CD4-positive, alpha-beta T cell treated with Interleukin-4 for 1 hour (primary cell): ENCODE results near the gene MS4A4E.
A peak's percentile ranks its signal among the peaks of the same experiment; 100 is the strongest.
"Not testable (repeated sequence)": the region's sequence is repeated elsewhere in the genome, so short reads cannot be mapped to it uniquely, and the experiment has no call there.

Source experiments
- DNase-seq, 2 donors: peaks; one replicate each; pipeline ENCODE4 v3.0.0-alpha.2; 2020 to 2022

The MS4A4E gene

GRCh38 chr11:60221181-60221580 lies 21.8 kb downstream of the MS4A4E start:
- DNase-seq: no peak

DNA sequence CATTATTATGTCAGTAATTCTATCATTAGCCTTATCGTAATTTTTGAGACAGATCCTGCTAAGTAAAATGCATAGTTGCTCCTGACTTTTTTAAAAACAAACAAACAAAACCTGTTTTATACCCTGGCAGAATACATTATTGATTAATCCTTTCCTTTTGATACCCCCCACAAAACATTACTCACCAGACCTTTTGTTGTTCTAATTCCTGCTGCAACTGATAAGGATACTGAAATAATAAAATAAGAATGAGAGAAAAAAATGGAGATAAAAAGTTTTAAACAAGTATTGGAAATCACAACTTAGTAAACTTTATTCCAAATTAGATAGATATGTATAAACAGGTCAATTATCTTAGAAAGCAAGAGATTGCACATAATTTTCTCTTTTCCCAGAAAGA lies 28.6 kb downstream of the MS4A4E start:
- DNase-seq: no peak

DNA sequence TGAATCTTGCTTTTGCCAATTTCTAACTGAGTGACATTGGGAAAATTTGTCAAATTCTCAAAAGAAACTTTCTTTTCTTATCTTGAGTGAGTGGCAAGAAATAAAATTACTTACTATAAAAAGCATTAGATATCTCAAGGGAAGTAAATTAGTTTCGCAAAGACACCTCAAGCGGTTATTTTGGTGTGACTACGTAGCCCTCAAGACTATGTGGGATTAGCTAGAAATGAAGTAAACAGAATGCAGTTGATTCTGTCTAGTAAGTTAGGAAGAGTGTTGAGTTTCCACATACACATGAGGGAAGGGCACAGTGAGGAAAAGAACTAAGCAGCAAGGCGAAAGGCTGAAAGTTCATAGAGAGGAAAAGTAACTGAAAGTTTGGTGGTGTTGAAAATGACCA lies 31.7 kb downstream of the MS4A4E start:
- no peak for DNase-seq

DNA sequence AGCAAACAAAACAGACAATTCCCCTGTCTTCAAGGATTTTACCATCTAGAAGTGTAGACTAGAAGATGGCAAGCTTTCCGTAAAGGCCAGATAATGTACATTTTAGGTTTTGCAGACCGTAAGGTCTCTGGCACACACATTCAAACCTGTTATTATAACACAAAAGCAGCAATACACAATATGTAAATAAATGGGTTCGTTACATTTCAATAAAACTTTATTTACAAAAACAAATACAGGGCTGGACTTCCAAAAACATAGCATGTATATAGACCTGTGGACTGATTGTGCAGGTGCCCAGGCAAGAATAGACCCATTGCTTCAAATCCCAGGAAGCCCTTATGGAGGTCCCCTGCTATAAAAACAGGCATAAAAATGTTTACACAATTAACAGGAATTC lies 33.0 kb downstream of the MS4A4E start:
- no peak for DNase-seq

GRCh38 chr11:60208951-60209350 lies 34.0 kb downstream of the MS4A4E start:
- DNase-seq: no peak

DNA sequence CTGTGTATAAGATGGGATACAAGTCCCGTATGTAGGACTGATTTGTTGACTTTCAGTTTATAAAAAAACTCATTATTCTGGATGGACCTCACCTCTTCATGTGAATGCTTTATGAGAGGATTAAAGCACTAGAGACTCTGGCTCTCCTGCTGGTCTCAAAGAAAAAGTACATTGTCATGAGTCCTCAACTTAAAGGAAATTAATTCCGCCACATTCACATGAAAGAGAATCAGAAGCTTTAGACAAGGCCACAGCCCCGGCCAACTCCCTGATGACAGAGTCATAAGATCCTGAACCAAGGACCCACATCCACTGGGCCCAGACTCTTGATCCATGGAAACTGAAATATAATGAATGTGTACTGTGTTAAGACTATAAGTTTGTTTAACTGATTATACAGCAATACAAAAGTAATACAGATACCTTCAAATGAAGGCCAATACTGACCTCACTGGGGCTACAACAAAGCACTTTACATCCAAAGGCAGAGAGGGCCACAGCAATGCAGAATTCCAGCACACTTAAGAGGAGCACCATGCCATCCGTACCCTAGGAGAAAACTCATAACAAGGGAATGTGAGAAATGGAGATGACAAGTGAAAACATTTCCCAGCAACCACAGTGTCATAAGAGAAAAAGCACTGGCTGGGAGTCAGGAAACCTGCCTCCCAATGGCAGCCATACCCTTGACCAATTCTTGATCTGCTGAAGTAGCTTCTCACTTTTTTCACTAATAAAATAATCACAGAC lies 34.6 kb downstream of the MS4A4E start:
- no peak for DNase-seq

DNA sequence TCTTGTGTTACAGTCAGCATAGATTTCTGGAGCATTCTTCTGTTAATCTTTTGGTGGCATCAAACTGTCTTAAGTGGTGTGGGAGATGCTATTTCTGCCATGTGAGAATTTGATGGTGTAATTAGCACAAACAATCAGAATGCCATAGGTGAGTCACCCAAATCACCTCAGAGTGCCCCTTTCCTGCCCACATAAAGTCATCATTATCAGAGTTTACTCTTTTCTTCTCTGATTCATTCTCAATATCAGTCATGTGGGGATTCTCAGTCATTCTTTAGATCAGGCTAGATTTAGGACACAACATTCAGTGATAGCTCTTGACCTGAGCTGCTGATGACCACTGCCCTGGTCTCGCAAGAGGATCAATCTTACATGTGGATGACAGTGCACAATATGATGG lies 36.3 kb downstream of the MS4A4E start:
- DNase-seq: no peak

DNA sequence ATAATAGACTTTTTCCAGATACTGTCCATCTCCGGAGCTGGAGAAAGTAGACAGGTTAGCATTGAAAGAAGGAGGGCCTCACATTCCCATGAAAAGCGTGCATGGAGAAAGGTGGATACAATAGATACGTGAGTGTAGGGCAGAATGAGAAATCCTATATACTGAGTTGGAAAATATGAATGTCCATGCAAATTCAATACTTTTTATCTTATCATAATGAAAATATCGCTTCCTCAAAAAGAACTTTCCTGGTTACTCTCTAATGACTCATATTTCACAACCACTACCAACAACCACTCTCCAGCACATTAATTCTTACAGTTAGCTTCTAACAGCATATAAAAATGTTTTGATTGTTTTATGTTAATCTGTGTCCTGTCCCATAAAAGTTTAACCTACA lies 38.0 kb downstream of the MS4A4E start:
- no peak for DNase-seq

DNA sequence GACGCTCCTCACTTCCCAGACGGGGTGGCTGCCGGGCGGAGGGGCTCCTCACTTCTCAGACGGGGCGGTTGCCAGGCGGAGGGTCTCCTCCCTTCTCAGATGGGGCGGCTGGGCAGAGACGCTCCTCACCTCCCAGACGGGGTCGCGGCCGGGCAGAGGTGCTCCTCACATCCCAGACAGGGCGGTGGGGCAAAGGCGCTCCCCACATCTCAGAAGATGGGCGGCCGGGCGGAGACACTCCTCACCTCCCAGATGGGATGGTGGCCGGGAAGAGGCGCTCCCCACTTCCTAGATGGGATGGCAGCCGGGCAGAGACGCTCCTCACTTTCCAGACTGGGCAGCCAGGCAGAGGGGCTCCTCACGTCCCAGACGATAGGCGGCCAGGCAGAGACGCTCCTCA lies 41.6 kb downstream of the MS4A4E start:
- not testable (repeated sequence) for DNase-seq

DNA sequence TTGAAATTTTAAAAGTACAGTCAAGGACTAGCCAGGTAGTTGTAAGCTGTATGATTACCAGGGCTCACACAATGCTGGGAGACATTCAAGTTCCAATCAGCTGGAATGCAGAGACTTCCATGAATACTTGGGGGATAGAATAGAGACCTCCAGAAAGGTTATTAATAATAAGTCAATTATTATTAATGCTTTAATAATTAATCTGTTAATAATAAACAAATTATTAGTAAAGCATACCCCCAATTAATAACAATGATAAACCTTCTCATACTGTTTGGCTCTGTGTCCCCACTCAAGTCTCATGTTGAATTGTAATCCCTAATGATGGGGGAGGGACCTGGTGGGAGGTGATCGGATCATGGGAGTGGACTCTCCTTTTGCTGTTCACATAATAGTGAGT lies 45.5 kb downstream of the MS4A4E start:
- DNase-seq: no peak

- no peak for DNase-seq
Measured at GRCh38 chr11:60195923-60196368, 47.0 kb downstream of the MS4A4E start.

GRCh38 chr11:60194511-60194910 lies 48.4 kb downstream of the MS4A4E start:
- DNase-seq: no peak

GRCh38 chr11:60193687-60194433 lies 49.1 kb downstream of the MS4A4E start:
- peak; percentile 53 to 65 for DNase-seq

DNA sequence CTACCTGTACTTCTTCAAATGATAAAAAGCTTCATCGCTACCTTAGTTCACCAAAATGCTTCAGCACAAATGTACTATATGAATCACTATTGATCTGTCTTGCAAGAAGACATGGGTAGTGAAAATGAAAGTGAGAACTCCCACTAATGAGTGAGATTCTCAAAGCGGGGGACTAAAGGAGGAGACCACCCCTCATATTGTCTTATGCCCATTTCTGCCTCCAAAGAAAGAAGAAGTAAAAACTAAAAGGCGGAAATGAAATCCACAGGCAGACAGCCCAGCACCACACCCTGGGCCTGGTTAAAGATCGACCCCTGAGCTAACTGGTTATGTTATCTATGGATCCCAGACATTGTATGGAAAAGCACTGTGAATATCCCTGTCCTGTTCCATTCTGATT lies 50.4 kb downstream of the MS4A4E start:
- not testable (repeated sequence) for DNase-seq

DNA sequence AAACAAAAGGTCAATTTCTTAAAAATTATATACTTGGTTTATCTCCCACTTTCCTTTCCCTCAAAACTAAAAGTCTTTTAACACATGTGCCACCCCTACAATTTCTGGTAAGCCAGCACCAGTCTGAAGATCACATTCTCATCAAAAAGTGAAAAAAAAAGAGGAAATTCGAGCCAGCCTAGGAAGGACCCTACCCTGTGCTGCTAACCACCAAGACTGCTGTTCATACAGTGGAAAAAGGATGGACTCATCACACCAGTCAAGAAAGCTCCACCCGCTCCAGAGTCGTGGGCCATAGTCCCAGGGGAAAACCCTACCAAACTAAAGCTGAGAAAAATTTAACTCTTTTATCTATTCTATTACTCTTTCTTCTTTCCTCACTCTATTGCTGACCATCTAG lies 54.5 kb downstream of the MS4A4E start:
- not testable (repeated sequence) for DNase-seq

GRCh38 chr11:60186128-60186527 lies 56.8 kb downstream of the MS4A4E start:
- not testable (repeated sequence) for DNase-seq

DNA sequence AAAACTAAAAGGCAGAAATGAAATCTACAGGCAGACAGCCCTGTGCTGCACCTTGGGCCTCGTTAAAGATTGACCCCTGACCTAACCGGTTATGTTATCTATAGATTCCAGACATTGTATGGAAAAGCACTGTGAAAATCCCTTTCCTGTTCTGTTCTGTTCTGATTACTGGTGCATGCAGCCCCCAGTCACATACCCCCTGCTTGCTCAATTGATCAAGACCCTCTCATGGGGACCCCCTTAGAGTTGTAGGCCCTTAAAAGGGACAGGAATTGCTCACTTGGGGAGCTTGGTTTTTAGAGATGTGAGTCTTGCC lies 57.5 kb downstream of the MS4A4E start:
- not testable (repeated sequence) for DNase-seq

DNA sequence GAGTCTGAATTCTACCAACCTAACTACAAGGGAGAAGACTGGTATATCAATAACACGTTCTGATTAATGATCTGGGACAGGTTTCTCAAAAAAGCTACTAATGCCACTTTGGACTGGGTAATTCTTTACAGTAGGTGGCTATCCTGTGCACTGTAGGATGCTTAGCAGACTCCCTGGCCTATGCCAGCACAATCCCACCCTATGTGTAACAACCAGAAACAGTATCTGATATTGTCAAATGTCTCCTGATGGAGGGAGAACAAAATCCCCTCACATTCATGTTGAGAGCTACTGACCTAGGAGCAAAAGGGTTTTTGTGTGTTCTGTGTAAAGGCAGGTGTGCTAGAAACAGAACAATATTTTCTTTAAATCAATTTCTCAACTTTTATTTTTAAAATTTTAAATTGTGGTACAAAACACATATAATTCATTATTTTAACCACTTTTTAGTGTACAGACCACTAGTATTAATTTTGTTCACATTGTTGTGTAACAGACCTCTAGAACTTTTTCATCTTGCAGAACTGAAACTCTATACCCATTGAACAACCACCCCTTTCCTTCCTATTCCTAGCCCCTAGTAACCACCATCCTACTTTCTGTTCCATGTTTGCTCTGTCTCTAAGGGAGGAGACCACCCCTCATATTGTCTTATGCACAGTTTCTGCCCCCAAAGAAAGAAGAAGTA lies 58.0 kb downstream of the MS4A4E start:
- DNase-seq: peak in 1 of 2 donors; percentile 17

- DNase-seq: peak in 1 of 2 donors; percentile 20
Measured at GRCh38 chr11:60183591-60184205, 59.2 kb downstream of the MS4A4E start.

DNA sequence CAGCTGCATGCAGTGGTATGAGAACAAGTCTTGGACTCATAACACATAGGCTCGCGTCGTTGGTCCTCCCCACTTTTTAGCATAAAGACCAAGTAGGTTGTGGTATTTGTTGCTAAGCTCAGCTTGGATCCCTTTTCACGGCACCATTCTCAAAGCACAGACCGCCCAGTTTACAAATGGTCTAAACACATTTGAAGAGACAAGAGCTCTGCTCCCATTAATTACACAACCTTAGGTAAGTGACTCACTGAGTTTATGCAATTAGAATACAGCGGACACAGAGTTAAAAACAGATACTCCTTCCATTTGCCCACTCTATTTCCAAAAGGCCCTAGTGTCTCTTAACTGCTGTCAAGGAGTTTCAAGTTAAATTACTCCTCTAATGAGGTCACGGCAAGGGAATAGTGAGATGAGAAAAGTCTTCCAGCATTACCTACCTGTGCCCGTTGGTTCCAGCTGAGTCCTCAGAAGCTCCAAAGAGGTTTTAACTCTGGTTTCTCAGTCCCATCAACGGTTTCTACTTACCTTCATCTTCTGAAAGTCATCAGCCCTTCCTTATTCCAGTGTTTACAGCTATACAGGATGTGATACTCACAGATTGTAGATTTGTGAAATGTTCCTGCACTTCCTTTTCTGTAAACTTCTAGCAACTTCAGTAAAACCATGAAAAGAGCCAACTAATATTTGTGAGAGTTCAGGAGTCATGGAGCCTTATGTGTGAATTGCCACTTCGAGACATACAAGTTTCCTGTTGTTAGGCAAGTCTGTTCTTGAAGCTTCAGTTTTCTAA lies 60.2 kb downstream of the MS4A4E start, which contains the start of gene MS4A6A:
MS4A6A (minus strand) TSS at position 543 of the 790 bp plus-strand sequence. CDS start 1,356 bp downstream, outside the sequence.
- DNase-seq: no peak

DNA sequence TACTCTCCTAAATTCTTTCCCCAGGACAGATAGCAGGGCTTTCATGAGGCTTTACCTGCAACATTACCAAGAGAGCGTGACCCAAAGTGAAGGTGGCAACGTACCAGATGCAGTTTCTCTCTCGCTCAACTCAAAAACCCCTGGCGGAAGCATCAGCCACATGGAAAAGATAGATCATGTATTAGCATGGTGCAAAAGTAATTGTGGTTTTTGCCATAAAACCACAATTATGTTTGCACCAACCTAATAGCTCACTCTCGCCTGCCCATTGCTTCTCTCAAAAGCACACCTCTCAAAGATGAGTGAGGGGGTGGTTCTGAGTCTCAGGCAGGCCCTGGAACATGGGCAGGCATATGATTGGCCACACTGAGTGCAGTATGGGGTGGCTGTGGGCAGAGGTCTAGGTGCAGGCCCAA lies 67.1 kb downstream of the MS4A4E start:
- DNase-seq: no peak

DNA sequence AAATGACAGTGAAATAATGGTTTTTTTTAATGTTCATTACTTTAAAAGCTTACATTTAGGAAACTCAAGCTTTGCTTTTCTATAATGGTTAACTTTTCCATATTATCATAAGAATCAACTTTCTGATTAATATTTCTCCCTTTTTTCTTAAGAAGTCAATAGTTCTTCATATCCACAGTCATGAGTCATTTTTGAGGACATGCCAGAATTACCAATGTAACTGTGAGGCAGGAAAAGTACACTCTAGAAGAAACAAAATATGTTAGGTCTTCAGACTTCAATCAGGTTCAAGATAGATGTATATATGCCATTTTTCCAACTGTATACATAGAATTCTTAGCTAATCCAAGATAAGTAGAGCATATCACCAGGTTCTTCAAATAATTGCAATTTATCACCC lies 70.9 kb downstream of the MS4A4E start:
- DNase-seq: no peak
